Upper lobe of left lung (tissue), 4 donors: ENCODE data around the gene PRRC2B.

Source experiments
- CTCF ChIP-seq, 6 experiments: fragments of 450-650 bp in 4 of 6; fragments of 200-600 bp in 2 of 6; sonication (generic) in 2 of 6; IDR thresholded peaks; one replicate each; pipeline ENCODE4 v1.5.1; 2016 to 2019; ENCODE audit warnings: antibody characterized with exemption in 6 of 6
- EP300 ChIP-seq, 4 donors: sonication (generic); formaldehyde crosslinking; IDR thresholded peaks; one replicate each; pipeline ENCODE4 v1.5.1; 2017; ENCODE audit warnings: antibody characterized with exemption in 4 of 4, control low read depth in 2 of 4
- POLR2A ChIP-seq, 4 donors: fragments of 450-650 bp; IDR thresholded peaks; one replicate each; pipeline ENCODE4 v1.5.1; 2016 to 2017; ENCODE audit warnings: antibody characterized with exemption in 4 of 4, mild to moderate bottlenecking in 2 of 4
- POLR2AphosphoS5 ChIP-seq, 2 donors: sonication (generic); formaldehyde crosslinking; IDR thresholded peaks; one replicate each; pipeline ENCODE4 v1.5.1; 2017; ENCODE audit warnings: antibody characterized with exemption in 2 of 2

- TF ChIP-seq CTCF (IDR thresholded peaks at IDR 0.05) (no peak), POLR2AphosphoS5 (IDR thresholded peaks at IDR 0.05) (no peak), EP300 (IDR thresholded peaks at IDR 0.05) (no peak), POLR2A (IDR thresholded peaks at IDR 0.05) (no peak)
Observed at GRCh38 chr9:131534721-131535237, 140.9 kb downstream of the PRRC2B start.
